Keratinocyte (primary cell): ENCODE results near the gene PAIP2. TPM values are rescaled to one million over a fixed set of nuclear protein-coding genes. Genes with fewer than 3 reads are reported as not detected.
A peak's percentile ranks its signal among the peaks of the same experiment; 100 is the strongest.

Source experiments
- DNase-seq: peaks from one replicate; pipeline ENCODE4 v3.0.0-alpha.2; 2011; ENCODE audit warnings: low read depth, missing footprints, low spot score
- FAIRE-seq: peaks from 2 replicates; lab custom pipeline; 2011; peaks lifted over from hg19 to GRCh38; lab: Jason Lieb, UNC
- H2AFZ ChIP-seq: 2 replicates; pipeline ENCODE4 v1.6.0; 2012; ENCODE audit warnings: low read length, control low read depth, inconsistent platforms; ENCODE audit not compliant: control insufficient read depth
- H3K27ac ChIP-seq: 2 replicates; pipeline ENCODE4 v1.5.1; 2011; ENCODE audit warnings: low read length; ENCODE audit not compliant: control insufficient read depth, insufficient read depth
- H3K27me3 ChIP-seq: 3 replicates; pipeline ENCODE4 v1.6.0; 2011; ENCODE audit warnings: low read length; ENCODE audit not compliant: control insufficient read depth, insufficient read depth; ENCODE audit errors: extremely low read depth
- H3K36me3 ChIP-seq, 2 experiments: 2 replicates in 1 of 2; 3 replicates in 1 of 2; pipeline ENCODE4 v1.5.1; 2011; ENCODE audit warnings: low read length in 2 of 2, mild to moderate bottlenecking in 1 of 2; ENCODE audit not compliant: control insufficient read depth in 2 of 2, insufficient read depth in 2 of 2; ENCODE audit errors: extremely low read depth in 1 of 2
- H3K4me1 ChIP-seq: 3 replicates; pipeline ENCODE4 v1.5.1; 2011; ENCODE audit warnings: low read length; ENCODE audit not compliant: control insufficient read depth, insufficient read depth; ENCODE audit errors: extremely low read depth
- H3K4me2 ChIP-seq: 3 replicates; pipeline ENCODE4 v1.6.0; 2011; ENCODE audit warnings: low read depth, low read length; ENCODE audit not compliant: control insufficient read depth, insufficient read depth; ENCODE audit errors: extremely low read depth
- H3K4me3 ChIP-seq, 3 experiments: fragments of 200-600 bp in 1 of 3; sonication (generic) in 1 of 3; 2 replicates in 2 of 3; 3 replicates in 1 of 3; pipeline ENCODE4 v1.5.1; 2011 to 2016; ENCODE audit warnings: low read length in 3 of 3, mild to moderate bottlenecking in 3 of 3, control low read depth in 2 of 3, inconsistent platforms in 1 of 3, low read depth in 1 of 3, mixed read lengths in 1 of 3, mixed run types in 1 of 3, moderate library complexity in 1 of 3; ENCODE audit not compliant: control insufficient read depth in 2 of 3, insufficient read depth in 2 of 3; ENCODE audit errors: extremely low read depth in 1 of 3
- H3K79me2 ChIP-seq: 2 replicates; pipeline ENCODE4 v1.6.0; 2012; ENCODE audit warnings: low read length; ENCODE audit not compliant: control insufficient read depth, insufficient read depth
- H3K9ac ChIP-seq: 3 replicates; pipeline ENCODE4 v1.6.0; 2011; ENCODE audit warnings: low read length; ENCODE audit not compliant: control insufficient read depth, insufficient read depth; ENCODE audit errors: extremely low read depth
- H3K9me1 ChIP-seq: 3 replicates; pipeline ENCODE4 v1.6.0; 2011; ENCODE audit warnings: low read length; ENCODE audit not compliant: control insufficient read depth, insufficient read depth; ENCODE audit errors: extremely low read depth
- H3K9me3 ChIP-seq: 2 replicates; pipeline ENCODE4 v1.5.1; 2012; ENCODE audit warnings: low read depth, low read length; ENCODE audit not compliant: control insufficient read depth
- H4K20me1 ChIP-seq: 3 replicates; pipeline ENCODE4 v1.6.0; 2011; ENCODE audit warnings: low read length; ENCODE audit not compliant: control insufficient read depth, insufficient read depth; ENCODE audit errors: extremely low read depth
- CTCF ChIP-seq, 3 experiments: IDR thresholded peaks in 1 of 3; conservative IDR thresholded peaks in 1 of 3; optimal IDR thresholded peaks in 1 of 3; 2 replicates in 2 of 3; 3 replicates in 1 of 3; pipeline versions ENCODE3 to v1.5.1; 2011; ENCODE audit warnings: low read length in 3 of 3, mild to moderate bottlenecking in 3 of 3, moderate library complexity in 2 of 3, control low read depth in 1 of 3, inconsistent platforms in 1 of 3; ENCODE audit not compliant: insufficient read depth in 2 of 3; ENCODE audit errors: extremely low read depth in 1 of 3
- EZH2 ChIP-seq: IDR thresholded peaks from one replicate; pipeline ENCODE4 v1.6.1; 2012; ENCODE audit warnings: inconsistent platforms, mild to moderate bottlenecking, low read length, moderate library complexity
- dilution Hi-C: fragments of 300-500 bp; cut with MboI; formaldehyde crosslinking; loops from one replicate; pipeline ENCODE4 v1.7.0; 2020; ENCODE audit warnings: low sequenced_read_pairs; ENCODE audit not compliant: extremely low pct_ligation_motif_present
- polyA plus RNA-seq, 5 experiments: library from polyadenylated mRNA; depleted of rRNA in 3 of 5; stranded (reverse) in 3 of 5; stranded (forward) in 1 of 5; unstranded in 1 of 5; fragments of >200 nt; gene quantifications; 1 replicate in 1 of 5; 2 replicates in 3 of 5; 3 replicates in 1 of 5; pipeline versions ENCODE4 v1.2.1 to v1.2.3, GENCODE V29; 2011 to 2012; ENCODE audit warnings: missing spikeins in 2 of 5, low read depth in 1 of 5, low replicate concordance in 1 of 5

PAIP2 gene
- polyA plus RNA-seq, 1 donor (not counting 4 experiments of a cell fraction or from before 2014, with no cell fraction given): 65.6 TPM

GRCh38 chr5:139341187-139341688 lies 416 bp upstream of the PAIP2 start:
- H2AFZ ChIP-seq: peak overlapping the region; percentile 82
- peak overlapping the region; percentile 6 for H3K27ac ChIP-seq
- H3K4me3 ChIP-seq: peak overlapping the region; percentile 73 to 95 (median 86)
- FAIRE-seq: peak; percentile 32
- peaks cover 9% of the 10 kb centered on the region for H4K20me1 ChIP-seq
- peaks cover 45% of the 10 kb centered on the region for H3K79me2 ChIP-seq
- TF ChIP-seq EZH2: no peak
- no peak for TF ChIP-seq CTCF (optimal IDR thresholded peaks at IDR 0.05 in 1 of 3, IDR thresholded peaks at IDR 0.05 in 1 of 3, conservative IDR thresholded peaks at IDR 0.05 in 1 of 3; ENCODE audit: extremely low read depth in 1 of 3, insufficient read depth in 2 of 3, low read length in 3 of 3)
- no peaks in the 10 kb centered on the region for H3K9me3 ChIP-seq
- dilution Hi-C loops: no loop called here
- H3K4me2 ChIP-seq: peak overlapping the region; percentile 96
- H3K36me3 ChIP-seq: no peaks in the 10 kb centered on the region
- H3K27me3 ChIP-seq: no peaks in the 10 kb centered on the region
- H3K4me1 ChIP-seq: peaks cover 13% of the 10 kb centered on the region
- H3K9ac ChIP-seq: peak overlapping the region; percentile 89
- DNase-seq: no peak
- H3K9me1 ChIP-seq: no peaks in the 10 kb centered on the region

- Histone ChIP-seq H3K27me3 (no peaks in the 10 kb centered on the region), H3K4me1 (peaks cover 13% of the 10 kb centered on the region), H3K9me1 (no peaks in the 10 kb centered on the region), H3K79me2 (peaks cover 56% of the 10 kb centered on the region), H3K27ac (peak overlapping the region; percentile 92), H3K9me3 (no peaks in the 10 kb centered on the region), H4K20me1 (peaks cover 9% of the 10 kb centered on the region), H3K36me3 (peaks cover 1 to 3% of the 10 kb centered on the region in 2 experiments), H3K4me2 (peak overlapping the region; percentile 96), H3K4me3 (peak overlapping the region; percentile 73 to 95 (median 86)), H2AFZ (no peak overlapping the region), H3K9ac (peak overlapping the region; percentile 89)
- FAIRE-seq: no peak
- TF ChIP-seq CTCF (optimal IDR thresholded peaks at IDR 0.05 in 1 of 3, IDR thresholded peaks at IDR 0.05 in 1 of 3, conservative IDR thresholded peaks at IDR 0.05 in 1 of 3; ENCODE audit: extremely low read depth in 1 of 3, insufficient read depth in 2 of 3, low read length in 3 of 3): no peak
- no peak for TF ChIP-seq EZH2
- dilution Hi-C loops: no loop called here
- no peak for DNase-seq
These were observed 719 bp downstream of the PAIP2 start for GRCh38 chr5:139342423-139342723.
